Measurements from ENCODE around the gene OXER1. TPM values are rescaled to one million over a fixed set of nuclear protein-coding genes. Genes with fewer than 3 reads are reported as not detected.

Gene OXER1
- total and polyA plus RNA-seq, 2 of the 13 experiments (the other 11 are each of a cell fraction or from before 2014, with no cell fraction given), result 8.0 to 9.0 TPM

- peak; percentile 96 for TF ChIP-seq HDAC2 (CRISPR knock-in tag; IDR thresholded peaks at IDR 0.05)
- TF ChIP-seq ZNF800 (CRISPR knock-in tag; IDR thresholded peaks at IDR 0.05), result peak; percentile 92
- TF ChIP-seq, protein P1, sequence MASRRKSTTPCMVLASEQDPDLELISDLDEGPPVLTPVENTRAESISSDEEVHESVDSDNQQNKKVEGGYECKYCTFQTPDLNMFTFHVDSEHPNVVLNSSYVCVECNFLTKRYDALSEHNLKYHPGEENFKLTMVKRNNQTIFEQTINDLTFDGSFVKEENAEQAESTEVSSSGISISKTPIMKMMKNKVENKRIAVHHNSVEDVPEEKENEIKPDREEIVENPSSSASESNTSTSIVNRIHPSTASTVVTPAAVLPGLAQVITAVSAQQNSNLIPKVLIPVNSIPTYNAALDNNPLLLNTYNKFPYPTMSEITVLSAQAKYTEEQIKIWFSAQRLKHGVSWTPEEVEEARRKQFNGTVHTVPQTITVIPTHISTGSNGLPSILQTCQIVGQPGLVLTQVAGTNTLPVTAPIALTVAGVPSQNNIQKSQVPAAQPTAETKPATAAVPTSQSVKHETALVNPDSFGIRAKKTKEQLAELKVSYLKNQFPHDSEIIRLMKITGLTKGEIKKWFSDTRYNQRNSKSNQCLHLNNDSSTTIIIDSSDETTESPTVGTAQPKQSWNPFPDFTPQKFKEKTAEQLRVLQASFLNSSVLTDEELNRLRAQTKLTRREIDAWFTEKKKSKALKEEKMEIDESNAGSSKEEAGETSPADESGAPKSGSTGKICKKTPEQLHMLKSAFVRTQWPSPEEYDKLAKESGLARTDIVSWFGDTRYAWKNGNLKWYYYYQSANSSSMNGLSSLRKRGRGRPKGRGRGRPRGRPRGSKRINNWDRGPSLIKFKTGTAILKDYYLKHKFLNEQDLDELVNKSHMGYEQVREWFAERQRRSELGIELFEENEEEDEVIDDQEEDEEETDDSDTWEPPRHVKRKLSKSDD (CRISPR knock-in tag; IDR thresholded peaks at IDR 0.05; ENCODE audit: low read depth), result peak; percentile 88
- no peak for TF ChIP-seq ZNF251 (CRISPR knock-in tag; IDR thresholded peaks at IDR 0.05)
- peak; percentile 74 for TF ChIP-seq ZNF121 (CRISPR knock-in tag; IDR thresholded peaks at IDR 0.05)
- peak; percentile 95 for TF ChIP-seq NR2C2 (CRISPR knock-in tag; IDR thresholded peaks at IDR 0.05; ENCODE audit: borderline replicate concordance)
- TF ChIP-seq, protein P2, sequence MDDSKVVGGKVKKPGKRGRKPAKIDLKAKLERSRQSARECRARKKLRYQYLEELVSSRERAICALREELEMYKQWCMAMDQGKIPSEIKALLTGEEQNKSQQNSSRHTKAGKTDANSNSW (CRISPR knock-in tag; IDR thresholded peaks at IDR 0.05; ENCODE audit: borderline replicate concordance), result peak; percentile 79
- TF ChIP-seq ZNF761 (CRISPR knock-in tag; conservative IDR thresholded peaks at IDR 0.05), result no peak; the same call in none of the 2 replicates
- TF ChIP-seq GPN1 (CRISPR knock-in tag; IDR thresholded peaks at IDR 0.05; ENCODE audit: borderline replicate concordance), result 0 out of 2 replicates have a peak, but pooled peaks have one; percentile 32
- TF ChIP-seq SIX4 (CRISPR knock-in tag; IDR thresholded peaks at IDR 0.05), result peak; percentile 74
- peak; percentile 85 for TF ChIP-seq ZNF143 (CRISPR knock-in tag; IDR thresholded peaks at IDR 0.05)
- peak; percentile 52 for TF ChIP-seq ZEB1 (IDR thresholded peaks at IDR 0.05; ENCODE audit: insufficient replicate concordance, low read depth)
- peak; percentile 89 for TF ChIP-seq MXI1 (IDR thresholded peaks at IDR 0.05; ENCODE audit: borderline replicate concordance, low read depth, low read length)
- peak; percentile 58; the same call in 1 of the 2 replicates for TF ChIP-seq ZNF569 (CRISPR knock-in tag; IDR thresholded peaks at IDR 0.05; ENCODE audit: borderline replicate concordance)
- TF ChIP-seq ELF4 (CRISPR knock-in tag; IDR thresholded peaks at IDR 0.05; ENCODE audit: borderline replicate concordance), result peak; percentile 84; the same call in 1 of the 2 replicates
- TF ChIP-seq KMT2B (CRISPR knock-in tag; IDR thresholded peaks at IDR 0.05), result peak; percentile 86
- peak; percentile 92; the same call in 1 of the 2 replicates for TF ChIP-seq ZNF749 (CRISPR knock-in tag; IDR thresholded peaks at IDR 0.05; ENCODE audit: borderline replicate concordance)
- TF ChIP-seq, protein P3, sequence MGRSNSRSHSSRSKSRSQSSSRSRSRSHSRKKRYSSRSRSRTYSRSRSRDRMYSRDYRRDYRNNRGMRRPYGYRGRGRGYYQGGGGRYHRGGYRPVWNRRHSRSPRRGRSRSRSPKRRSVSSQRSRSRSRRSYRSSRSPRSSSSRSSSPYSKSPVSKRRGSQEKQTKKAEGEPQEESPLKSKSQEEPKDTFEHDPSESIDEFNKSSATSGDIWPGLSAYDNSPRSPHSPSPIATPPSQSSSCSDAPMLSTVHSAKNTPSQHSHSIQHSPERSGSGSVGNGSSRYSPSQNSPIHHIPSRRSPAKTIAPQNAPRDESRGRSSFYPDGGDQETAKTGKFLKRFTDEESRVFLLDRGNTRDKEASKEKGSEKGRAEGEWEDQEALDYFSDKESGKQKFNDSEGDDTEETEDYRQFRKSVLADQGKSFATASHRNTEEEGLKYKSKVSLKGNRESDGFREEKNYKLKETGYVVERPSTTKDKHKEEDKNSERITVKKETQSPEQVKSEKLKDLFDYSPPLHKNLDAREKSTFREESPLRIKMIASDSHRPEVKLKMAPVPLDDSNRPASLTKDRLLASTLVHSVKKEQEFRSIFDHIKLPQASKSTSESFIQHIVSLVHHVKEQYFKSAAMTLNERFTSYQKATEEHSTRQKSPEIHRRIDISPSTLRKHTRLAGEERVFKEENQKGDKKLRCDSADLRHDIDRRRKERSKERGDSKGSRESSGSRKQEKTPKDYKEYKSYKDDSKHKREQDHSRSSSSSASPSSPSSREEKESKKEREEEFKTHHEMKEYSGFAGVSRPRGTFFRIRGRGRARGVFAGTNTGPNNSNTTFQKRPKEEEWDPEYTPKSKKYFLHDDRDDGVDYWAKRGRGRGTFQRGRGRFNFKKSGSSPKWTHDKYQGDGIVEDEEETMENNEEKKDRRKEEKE (IDR thresholded peaks at IDR 0.05), result no peak
- TF ChIP-seq MAF1 (CRISPR knock-in tag; IDR thresholded peaks at IDR 0.05; ENCODE audit: borderline replicate concordance), result peak; percentile 92; the same call in 1 of the 2 replicates
- no peak for TF ChIP-seq ZNF20 (CRISPR knock-in tag; IDR thresholded peaks at IDR 0.05)
- peak; percentile 71 for TF ChIP-seq FOXJ3 (CRISPR knock-in tag; IDR thresholded peaks at IDR 0.05; ENCODE audit: borderline replicate concordance)
- no peak for TF ChIP-seq RFX1 (IDR thresholded peaks at IDR 0.05)
Measured at GRCh38 chr2:42792583-42793333, 28.8 kb upstream of the OXER1 start, which contains the start of gene HAAO (continued).
